ENCODE data around the gene NTN3.

NTN3 gene

DNA sequence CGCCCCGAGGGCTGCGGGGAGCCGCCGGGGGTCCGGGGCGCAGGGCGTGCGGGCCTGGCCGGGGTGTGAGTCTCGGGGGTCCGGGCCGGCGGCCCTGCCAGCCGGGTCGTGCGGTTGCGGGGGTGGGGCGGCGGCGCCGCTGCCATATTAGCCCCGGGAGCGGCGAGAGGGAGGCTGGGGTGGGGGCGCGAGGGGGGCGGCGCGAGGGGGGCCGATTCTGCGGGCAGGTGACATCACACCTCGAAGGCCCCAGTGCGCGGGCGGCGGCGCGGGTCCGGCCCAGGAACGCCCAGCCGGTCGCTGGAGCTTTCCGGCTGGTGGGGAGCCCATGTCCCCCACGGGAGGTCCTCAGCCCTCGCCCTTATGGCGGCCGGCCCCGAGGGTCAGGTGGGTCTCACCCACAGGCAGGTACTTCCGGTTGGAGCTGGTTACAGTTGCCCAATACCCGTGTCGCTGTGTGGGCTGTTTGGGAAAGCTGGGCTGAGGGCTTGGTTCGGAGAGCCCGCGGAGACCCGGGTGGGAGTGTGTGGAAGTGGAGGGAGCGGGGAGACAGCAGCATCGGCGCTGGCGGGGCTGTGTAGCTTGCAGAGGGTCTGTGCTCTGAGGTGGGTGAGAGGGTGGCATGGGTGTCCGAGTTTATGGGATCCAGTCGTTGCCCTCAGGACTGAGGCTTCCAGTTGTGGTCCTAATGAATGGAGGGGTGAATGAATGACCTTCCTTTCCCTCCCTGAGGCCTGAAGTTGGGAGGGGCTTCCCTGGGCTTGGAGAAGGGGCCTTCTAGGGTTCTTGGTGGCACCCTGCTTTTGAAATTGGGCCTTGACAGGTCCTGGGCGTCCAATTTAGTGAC lies 43.5 kb downstream of the NTN3 start:
- no peak for DNase-seq (ENCODE audit: low spot score)

DNA sequence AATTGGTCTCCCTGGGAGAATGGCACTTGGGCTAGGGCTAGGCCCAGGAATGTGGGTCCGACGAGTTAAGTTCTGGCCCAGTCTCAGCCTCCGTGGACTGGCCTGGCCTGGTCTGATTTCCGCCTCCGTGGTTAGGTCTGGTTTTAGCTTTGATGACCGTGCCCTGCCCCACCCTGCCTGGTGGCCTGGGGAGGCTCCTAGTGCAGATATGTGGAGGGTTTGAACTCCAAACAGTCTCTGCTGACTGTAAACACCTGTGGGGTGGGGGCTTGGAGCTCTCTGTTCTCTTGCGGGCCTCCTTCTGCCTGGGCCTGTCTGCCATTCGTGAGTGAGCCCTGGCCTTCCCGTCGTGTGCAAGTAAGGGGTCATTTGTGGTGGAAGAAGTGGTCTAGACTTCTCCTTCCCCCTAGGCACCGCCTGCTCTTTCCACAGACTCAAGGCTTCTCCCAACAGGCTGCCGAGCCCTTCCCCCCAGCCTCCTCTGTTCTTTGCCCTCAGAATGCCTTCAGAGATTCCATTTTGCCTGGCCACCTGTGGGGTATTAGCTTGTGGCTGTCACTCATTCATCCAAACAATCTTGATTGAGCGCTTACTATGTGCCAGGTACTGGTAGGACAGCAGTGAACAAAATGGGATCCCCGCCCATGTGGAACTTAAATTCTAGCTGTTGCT lies 44.2 kb downstream of the NTN3 start:
- no peak for DNase-seq (ENCODE audit: low spot score)

DNA sequence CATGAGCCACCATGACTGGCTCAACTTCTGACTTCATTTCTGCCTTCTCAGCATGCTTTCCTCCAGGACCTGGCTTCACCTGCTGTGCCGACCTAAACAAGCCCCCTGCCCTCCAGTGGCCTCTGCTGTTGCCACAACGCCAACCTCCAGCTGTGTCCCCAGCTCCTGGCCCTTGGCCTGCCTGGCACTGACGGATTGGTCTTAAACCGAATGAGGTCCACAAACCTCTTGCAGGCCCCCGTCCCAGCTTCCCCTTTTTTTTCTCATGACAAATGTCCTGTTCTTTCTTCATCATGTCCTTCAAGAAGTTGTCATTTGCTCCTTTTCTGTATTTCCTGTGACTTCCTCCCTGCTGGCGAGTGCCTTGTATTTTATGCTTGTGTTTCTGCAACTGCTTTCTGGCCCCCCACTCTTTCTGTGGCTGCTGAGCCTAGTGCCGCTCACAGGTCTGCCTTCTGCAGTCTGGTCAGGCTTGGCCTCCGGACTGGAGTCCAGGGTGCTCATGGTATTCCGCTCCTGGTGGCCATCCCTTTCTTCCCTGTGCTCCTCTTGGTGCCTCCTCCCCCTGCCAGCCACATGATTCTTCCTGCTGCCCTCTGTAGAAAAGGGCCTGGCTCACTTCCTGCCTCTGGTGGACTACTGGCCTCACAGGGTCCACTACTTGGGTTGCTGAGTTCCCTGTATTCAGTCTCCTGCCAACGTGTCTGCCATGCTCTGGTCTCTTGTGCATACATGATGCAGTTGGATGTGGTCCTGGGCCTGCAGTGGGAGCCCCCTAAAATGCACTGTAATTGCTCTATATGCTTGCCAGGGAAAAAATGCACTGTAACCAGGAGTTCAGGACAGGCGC lies 45.5 kb downstream of the NTN3 start:
- no peak for DNase-seq (ENCODE audit: low spot score)

DNA sequence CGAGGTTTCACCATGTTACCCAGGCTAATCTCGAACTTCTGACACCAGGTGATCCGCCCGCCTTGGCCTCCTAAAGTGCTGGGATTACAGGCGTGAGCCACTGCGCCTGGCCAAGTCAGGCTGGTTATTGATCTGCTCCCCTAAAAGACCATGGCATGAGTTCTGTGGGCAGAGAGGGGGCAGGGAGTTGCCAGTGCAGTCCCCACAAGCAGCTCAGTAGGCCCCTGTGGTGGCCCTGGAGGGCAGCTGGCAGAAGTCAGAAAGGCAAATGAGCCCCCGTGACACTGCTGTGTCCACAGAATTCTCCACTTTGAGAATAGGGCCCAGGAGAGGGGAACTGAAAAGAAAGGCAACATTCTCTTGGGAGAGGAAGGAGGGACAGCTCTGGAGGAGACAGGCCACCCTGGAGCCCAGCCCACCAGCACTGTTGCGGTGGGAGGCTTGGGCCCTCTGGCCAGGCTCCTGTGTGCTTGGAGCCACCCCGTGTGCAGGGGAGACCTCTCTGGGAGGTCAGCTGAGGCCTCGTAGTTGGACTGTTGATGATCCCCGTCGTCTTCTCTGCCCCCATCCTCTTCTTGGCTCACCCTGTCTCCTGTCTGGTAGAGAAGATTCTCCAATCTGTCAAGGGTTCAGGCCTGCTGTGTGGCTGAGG lies 47.0 kb downstream of the NTN3 start:
- no peak for DNase-seq (ENCODE audit: low spot score)

DNA sequence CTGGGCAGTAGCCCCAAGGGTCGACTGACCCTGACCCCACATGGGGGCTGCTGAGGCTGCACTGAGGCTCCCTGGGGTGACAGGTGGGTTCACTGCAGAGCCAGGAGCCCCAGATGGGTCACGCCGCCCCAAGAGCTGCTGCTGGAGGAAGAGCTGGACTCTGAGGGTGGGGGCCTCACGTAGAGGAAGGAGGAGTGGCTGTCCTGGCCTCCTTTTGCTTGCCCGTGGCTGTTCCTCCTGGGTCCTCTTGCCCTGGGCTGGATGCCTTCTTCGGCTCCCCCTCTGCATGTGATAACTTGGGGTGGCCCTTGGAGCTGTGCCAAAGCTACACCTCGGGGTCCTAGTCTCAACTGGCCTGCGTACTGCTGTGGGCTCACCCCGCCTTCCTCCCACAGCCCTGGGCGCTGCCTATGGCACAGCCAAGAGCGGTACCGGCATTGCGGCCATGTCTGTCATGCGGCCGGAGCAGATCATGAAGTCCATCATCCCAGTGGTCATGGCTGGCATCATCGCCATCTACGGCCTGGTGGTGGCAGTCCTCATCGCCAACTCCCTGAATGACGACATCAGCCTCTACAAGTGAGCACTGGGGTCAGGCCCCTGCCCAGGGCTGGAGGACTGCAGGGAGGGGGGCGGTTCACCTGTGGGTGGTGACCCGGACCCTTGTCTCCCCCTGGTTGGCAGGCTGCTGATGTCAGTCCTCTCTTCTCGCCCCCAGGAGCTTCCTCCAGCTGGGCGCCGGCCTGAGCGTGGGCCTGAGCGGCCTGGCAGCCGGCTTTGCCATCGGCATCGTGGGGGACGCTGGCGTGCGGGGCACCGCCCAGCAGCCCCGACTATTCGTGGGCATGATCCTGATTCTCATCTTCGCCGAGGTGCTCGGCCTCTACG lies 48.0 kb downstream of the NTN3 start:
- peak; percentile 15 for DNase-seq (ENCODE audit: low spot score)

DNA sequence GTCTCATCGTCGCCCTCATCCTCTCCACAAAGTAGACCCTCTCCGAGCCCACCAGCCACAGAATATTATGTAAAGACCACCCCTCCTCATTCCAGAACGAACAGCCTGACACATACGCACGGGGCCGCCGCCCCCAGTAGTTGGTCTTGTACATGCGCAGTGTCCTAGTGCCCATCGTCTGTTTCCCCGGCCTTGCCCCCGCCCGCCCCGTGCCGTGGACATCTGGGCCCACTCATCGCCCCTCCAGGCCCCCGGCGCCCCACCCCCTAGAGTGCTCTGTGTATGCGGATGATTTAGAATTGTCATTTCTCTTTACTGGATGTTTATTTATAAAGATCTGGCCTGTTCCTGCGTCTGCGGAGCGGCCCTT lies 48.6 kb downstream of the NTN3 start:
- DNase-seq (ENCODE audit: low spot score): no peak

DNA sequence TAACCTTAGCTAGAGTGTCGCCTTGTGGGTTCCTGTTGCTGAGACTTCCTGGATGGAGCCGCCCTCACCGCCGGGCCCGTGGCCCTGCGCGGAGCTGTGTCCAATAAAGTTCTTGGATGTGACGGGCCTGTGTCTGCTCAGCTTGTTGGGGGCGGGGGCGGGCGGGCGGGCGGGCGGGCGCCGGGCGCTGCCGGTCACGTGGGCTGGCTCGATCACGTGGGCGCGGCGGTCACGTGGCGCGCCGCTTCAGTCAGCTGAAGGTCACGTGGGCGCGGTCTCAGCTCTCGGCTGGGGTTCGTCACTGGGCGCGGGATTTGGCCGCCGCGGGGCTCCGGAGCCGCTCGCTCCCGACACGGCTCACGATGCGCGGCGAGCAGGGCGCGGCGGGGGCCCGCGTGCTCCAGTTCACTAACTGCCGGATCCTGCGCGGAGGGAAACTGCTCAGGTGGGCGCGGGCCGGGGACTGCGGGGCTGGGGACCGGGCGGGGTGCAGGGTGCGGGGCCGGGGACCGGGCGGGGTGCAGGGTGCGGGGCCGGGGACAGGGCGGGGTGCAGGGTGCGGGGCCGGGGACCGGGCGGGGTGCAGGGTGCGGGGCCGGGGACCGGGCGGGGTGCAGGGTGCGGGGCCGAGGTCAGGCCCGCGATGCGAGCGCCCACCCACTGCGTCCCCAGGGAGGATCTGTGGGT lies 49.1 kb downstream of the NTN3 start, which contains the start of gene AMDHD2:
Gene AMDHD2 (plus strand): TSS at position 275 of the 687 bp plus-strand sequence. CDS start 88 bp downstream, at position 363.
- DNase-seq (ENCODE audit: low spot score): peak; percentile 95

DNA sequence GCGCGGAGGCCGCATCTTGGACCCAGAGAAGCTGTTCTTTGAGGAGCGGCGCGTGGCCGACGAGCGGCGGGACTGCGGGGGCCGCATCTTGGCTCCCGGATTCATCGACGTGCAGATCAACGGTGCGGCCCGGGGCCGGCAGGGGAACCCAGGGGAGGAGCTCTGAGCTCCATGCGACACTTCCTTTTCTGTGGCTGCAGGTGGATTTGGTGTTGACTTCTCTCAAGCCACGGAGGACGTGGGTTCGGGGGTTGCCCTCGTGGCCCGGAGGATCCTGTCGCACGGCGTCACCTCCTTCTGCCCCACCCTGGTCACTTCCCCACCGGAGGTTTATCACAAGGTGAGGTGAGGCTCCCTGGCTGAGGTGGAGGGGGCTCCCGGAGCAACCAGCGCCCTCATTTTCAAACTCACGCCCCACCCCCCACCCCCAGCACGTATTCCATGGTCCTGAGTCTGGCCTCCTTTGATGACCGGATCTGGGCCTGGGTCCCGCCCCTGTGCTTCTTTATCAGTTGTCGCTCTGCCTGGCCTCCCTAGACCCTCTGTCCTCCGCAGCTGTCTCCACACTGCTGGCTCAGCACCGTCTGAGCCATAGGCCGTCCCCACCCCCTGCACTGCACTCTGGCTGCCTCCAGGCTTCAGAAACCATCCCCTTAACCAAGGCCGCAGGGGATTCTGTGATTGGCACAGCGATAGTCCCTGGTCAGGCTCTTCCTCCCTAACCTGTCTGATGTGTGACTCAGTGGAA lies 49.9 kb downstream of the NTN3 start:
- DNase-seq (ENCODE audit: low spot score): peak; percentile 57
